HL-60 (cell line): Measurements from ENCODE around the gene TAS2R16.

Experiments used
- CTCF ChIP-seq: IDR thresholded peaks from one replicate; pipeline ENCODE4 v1.5.1; 2011; ENCODE audit warnings: low read length, control low read depth, inconsistent platforms; ENCODE audit not compliant: insufficient read depth
- POLR2AphosphoS5 ChIP-seq: IDR thresholded peaks from 2 replicates; pipeline ENCODE4 v1.6.1; 2012; ENCODE audit warnings: low read depth
- TF ChIP-seq, protein P1 (sequence below): IDR thresholded peaks from 2 replicates; pipeline ENCODE4 v1.6.1; 2012; ENCODE audit warnings: low read depth; ENCODE audit not compliant: insufficient replicate concordance

- TF ChIP-seq POLR2AphosphoS5 (no peak), CTCF (no peak)
- TF ChIP-seq, protein P1, sequence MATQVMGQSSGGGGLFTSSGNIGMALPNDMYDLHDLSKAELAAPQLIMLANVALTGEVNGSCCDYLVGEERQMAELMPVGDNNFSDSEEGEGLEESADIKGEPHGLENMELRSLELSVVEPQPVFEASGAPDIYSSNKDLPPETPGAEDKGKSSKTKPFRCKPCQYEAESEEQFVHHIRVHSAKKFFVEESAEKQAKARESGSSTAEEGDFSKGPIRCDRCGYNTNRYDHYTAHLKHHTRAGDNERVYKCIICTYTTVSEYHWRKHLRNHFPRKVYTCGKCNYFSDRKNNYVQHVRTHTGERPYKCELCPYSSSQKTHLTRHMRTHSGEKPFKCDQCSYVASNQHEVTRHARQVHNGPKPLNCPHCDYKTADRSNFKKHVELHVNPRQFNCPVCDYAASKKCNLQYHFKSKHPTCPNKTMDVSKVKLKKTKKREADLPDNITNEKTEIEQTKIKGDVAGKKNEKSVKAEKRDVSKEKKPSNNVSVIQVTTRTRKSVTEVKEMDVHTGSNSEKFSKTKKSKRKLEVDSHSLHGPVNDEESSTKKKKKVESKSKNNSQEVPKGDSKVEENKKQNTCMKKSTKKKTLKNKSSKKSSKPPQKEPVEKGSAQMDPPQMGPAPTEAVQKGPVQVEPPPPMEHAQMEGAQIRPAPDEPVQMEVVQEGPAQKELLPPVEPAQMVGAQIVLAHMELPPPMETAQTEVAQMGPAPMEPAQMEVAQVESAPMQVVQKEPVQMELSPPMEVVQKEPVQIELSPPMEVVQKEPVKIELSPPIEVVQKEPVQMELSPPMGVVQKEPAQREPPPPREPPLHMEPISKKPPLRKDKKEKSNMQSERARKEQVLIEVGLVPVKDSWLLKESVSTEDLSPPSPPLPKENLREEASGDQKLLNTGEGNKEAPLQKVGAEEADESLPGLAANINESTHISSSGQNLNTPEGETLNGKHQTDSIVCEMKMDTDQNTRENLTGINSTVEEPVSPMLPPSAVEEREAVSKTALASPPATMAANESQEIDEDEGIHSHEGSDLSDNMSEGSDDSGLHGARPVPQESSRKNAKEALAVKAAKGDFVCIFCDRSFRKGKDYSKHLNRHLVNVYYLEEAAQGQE: no peak
Observed at GRCh38 chr7:123041101-123041500, 45.6 kb upstream of the TAS2R16 start.
